HEK293 (cell line): ENCODE data around the gene INPP5A.

Source experiments
- CTCF ChIA-PET: fragments of 350-600 bp; formaldehyde crosslinking; extraction: SDS; loops from one replicate; lab custom pipeline; 2021; ENCODE audit warnings: antibody characterized with exemption; lab: Yijun Ruan, JAX
- POLR2A ChIA-PET: fragments of 300-600 bp; formaldehyde crosslinking; extraction: SDS; loops from one replicate; lab custom pipeline; 2020; ENCODE audit warnings: antibody characterized with exemption, inconsistent platforms; lab: Yijun Ruan, JAX
- H3K27ac ChIP-seq: fragments of 200-500 bp; sonication (Bioruptor generic); 2 replicates; pipeline ENCODE4 v1.5.1; 2014; ENCODE audit warnings: low read depth, low read length, control low read depth, inconsistent platforms; ENCODE audit errors: extremely low read depth
- H3K36me3 ChIP-seq, 2 experiments: fragments of 200-500 bp in 1 of 2; sonication (Bioruptor generic) in 1 of 2; 1 replicate in 1 of 2; 2 replicates in 1 of 2; pipeline ENCODE4 v1.5.1; 2014 to 2017; ENCODE audit warnings: inconsistent platforms in 2 of 2, low read length in 2 of 2; ENCODE audit not compliant: control insufficient read depth in 2 of 2, insufficient read depth in 1 of 2
- H3K4me1 ChIP-seq: fragments of 200-500 bp; sonication (Bioruptor generic); 2 replicates; pipeline ENCODE4 v1.5.1; 2014; ENCODE audit warnings: mild to moderate bottlenecking, low read length, inconsistent platforms; ENCODE audit not compliant: control insufficient read depth, insufficient read depth
- H3K4me3 ChIP-seq: 2 replicates; pipeline ENCODE4 v1.5.1; 2011; ENCODE audit warnings: low read depth, mild to moderate bottlenecking, control low read depth, low read length, moderate library complexity
- H3K9me3 ChIP-seq: fragments of 200-500 bp; sonication (Bioruptor generic); 2 replicates; pipeline ENCODE4 v1.5.1; 2014; ENCODE audit warnings: low read depth, low read length, inconsistent platforms; ENCODE audit not compliant: control insufficient read depth, insufficient read depth
- BCL6B ChIP-seq: fragments of 450-650 bp; formaldehyde crosslinking; IDR thresholded peaks from 2 replicates; pipeline ENCODE4 v1.5.1; 2017; ENCODE audit warnings: missing biosample characterization, missing genetic modification characterization
- FEZF1 ChIP-seq: fragments of 450-650 bp; formaldehyde crosslinking; IDR thresholded peaks from 2 replicates; pipeline ENCODE4 v1.5.1; 2016; ENCODE audit warnings: missing biosample characterization, missing genetic modification characterization
- MEIS1 ChIP-seq: sonication (generic); formaldehyde crosslinking; IDR thresholded peaks from 2 replicates; pipeline ENCODE4 v1.8.1; 2022; ENCODE audit warnings: missing genetic modification reagents, mild to moderate bottlenecking, borderline replicate concordance
- SP3 ChIP-seq: fragments of 450-650 bp; formaldehyde crosslinking; IDR thresholded peaks from 2 replicates; pipeline ENCODE4 v1.5.1; 2016; ENCODE audit warnings: missing biosample characterization, missing genetic modification characterization
- TRIM28 ChIP-seq: IDR thresholded peaks from 2 replicates; pipeline ENCODE4 v1.6.1; 2011; ENCODE audit warnings: low read length, control low read depth, borderline replicate concordance
- ZBTB6 ChIP-seq: fragments of 450-650 bp; formaldehyde crosslinking; IDR thresholded peaks from 2 replicates; pipeline ENCODE4 v1.5.1; 2017; ENCODE audit warnings: missing biosample characterization, missing genetic modification characterization
- ZBTB8A ChIP-seq: fragments of 450-650 bp; formaldehyde crosslinking; IDR thresholded peaks from 2 replicates; pipeline ENCODE4 v1.5.1; 2016; ENCODE audit warnings: missing biosample characterization, missing genetic modification characterization
- ZNF133 ChIP-seq: fragments of 450-650 bp; formaldehyde crosslinking; IDR thresholded peaks from 2 replicates; pipeline ENCODE4 v1.5.1; 2016; ENCODE audit warnings: missing biosample characterization, missing genetic modification characterization
- ZNF16 ChIP-seq: fragments of 450-650 bp; formaldehyde crosslinking; IDR thresholded peaks from 2 replicates; pipeline ENCODE4 v1.5.1; 2016; ENCODE audit warnings: low read depth, missing biosample characterization, missing genetic modification characterization
- ZNF202 ChIP-seq: fragments of 450-650 bp; formaldehyde crosslinking; IDR thresholded peaks from 2 replicates; pipeline ENCODE4 v1.5.1; 2016; ENCODE audit warnings: missing biosample characterization, missing genetic modification characterization, borderline replicate concordance
- ZNF280D ChIP-seq: fragments of 450-650 bp; formaldehyde crosslinking; IDR thresholded peaks from 2 replicates; pipeline ENCODE4 v1.5.1; 2016; ENCODE audit warnings: missing biosample characterization, missing genetic modification characterization
- ZNF366 ChIP-seq: fragments of 450-650 bp; formaldehyde crosslinking; conservative IDR thresholded peaks from 2 replicates; pipeline ENCODE4 v1.5.1; 2016; ENCODE audit warnings: missing biosample characterization, missing genetic modification characterization
- ZNF37A ChIP-seq: fragments of 450-650 bp; IDR thresholded peaks from 2 replicates; pipeline ENCODE4 v1.5.1; 2018; ENCODE audit warnings: missing biosample characterization, missing genetic modification characterization
- ZNF391 ChIP-seq: fragments of 450-650 bp; formaldehyde crosslinking; IDR thresholded peaks from 2 replicates; pipeline ENCODE4 v1.5.1; 2016; ENCODE audit warnings: low read depth, missing biosample characterization, missing genetic modification characterization, borderline replicate concordance
- ZNF423 ChIP-seq: fragments of 450-650 bp; formaldehyde crosslinking; IDR thresholded peaks from 2 replicates; pipeline ENCODE4 v1.5.1; 2016; ENCODE audit warnings: missing biosample characterization, missing genetic modification characterization
- ZNF433 ChIP-seq: fragments of 450-650 bp; formaldehyde crosslinking; IDR thresholded peaks from 2 replicates; pipeline ENCODE4 v1.5.1; 2016; ENCODE audit warnings: missing biosample characterization, missing genetic modification characterization, low read depth
- ZNF488 ChIP-seq: fragments of 450-650 bp; formaldehyde crosslinking; IDR thresholded peaks from 2 replicates; pipeline ENCODE4 v1.5.1; 2016; ENCODE audit warnings: missing biosample characterization, missing genetic modification characterization
- ZNF560 ChIP-seq: fragments of 450-650 bp; formaldehyde crosslinking; IDR thresholded peaks from 2 replicates; pipeline ENCODE4 v1.5.1; 2017; ENCODE audit warnings: missing biosample characterization, missing genetic modification characterization, borderline replicate concordance
- ZNF776 ChIP-seq: fragments of 450-650 bp; formaldehyde crosslinking; IDR thresholded peaks from 2 replicates; pipeline ENCODE4 v1.5.0; 2017; ENCODE audit warnings: missing biosample characterization, missing genetic modification characterization, borderline replicate concordance
- ZNF830 ChIP-seq: fragments of 450-650 bp; IDR thresholded peaks from 2 replicates; pipeline ENCODE4 v1.5.0; 2018; ENCODE audit warnings: missing biosample characterization, missing genetic modification characterization, low read depth, mild to moderate bottlenecking, moderate library complexity
- TF ChIP-seq, protein P1 (sequence below): fragments of 450-650 bp; formaldehyde crosslinking; IDR thresholded peaks from 2 replicates; pipeline ENCODE4 v1.5.1; 2016; ENCODE audit warnings: missing biosample characterization, missing genetic modification characterization
- TF ChIP-seq, protein P2 (sequence below): fragments of 450-650 bp; formaldehyde crosslinking; IDR thresholded peaks from 2 replicates; pipeline ENCODE4 v1.5.1; 2017; ENCODE audit warnings: missing biosample characterization, missing genetic modification characterization
- TF ChIP-seq, protein P3 (sequence below): IDR thresholded peaks from 2 replicates; pipeline ENCODE4 v1.6.1; 2011; ENCODE audit warnings: mild to moderate bottlenecking, low read depth, low read length, borderline replicate concordance

The INPP5A gene

GRCh38 chr10:132732518-132732917 is 194.9 kb downstream of the INPP5A start (continued):
- TF ChIP-seq ZNF391 (no peak), ZNF560 (tag by site-specific recombination) (no peak), ZNF423 (tag by site-specific recombination) (no peak), ZNF366 (tag by site-specific recombination) (no peak), ZNF280D (tag by site-specific recombination) (no peak), FEZF1 (no peak)
- TF ChIP-seq, protein P1, sequence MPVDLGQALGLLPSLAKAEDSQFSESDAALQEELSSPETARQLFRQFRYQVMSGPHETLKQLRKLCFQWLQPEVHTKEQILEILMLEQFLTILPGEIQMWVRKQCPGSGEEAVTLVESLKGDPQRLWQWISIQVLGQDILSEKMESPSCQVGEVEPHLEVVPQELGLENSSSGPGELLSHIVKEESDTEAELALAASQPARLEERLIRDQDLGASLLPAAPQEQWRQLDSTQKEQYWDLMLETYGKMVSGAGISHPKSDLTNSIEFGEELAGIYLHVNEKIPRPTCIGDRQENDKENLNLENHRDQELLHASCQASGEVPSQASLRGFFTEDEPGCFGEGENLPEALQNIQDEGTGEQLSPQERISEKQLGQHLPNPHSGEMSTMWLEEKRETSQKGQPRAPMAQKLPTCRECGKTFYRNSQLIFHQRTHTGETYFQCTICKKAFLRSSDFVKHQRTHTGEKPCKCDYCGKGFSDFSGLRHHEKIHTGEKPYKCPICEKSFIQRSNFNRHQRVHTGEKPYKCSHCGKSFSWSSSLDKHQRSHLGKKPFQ, result no peak

DNA sequence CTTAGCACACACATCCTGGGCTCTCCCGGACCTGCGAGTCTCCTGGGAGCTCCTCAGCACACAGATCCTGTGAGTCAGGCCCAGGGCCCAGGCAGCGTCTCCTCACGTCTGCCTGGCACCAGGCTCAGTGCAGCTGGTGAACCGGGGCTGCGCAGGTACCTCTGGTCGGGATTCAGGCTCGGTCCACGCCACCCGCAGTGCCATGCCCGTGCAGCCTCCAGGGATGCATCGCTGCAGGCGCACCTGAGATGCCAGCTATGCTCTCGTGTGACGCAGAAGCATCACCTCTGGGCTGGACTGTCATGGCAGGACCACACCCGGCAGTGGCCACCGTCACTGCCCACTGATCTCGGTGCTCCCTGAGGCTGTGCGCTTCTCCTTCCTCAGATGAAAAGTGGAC is 196.3 kb downstream of the INPP5A start:
- H3K27ac ChIP-seq, result no peak overlapping the region
- no peaks in the 10 kb centered on the region for H3K4me1 ChIP-seq
- no peaks in the 10 kb centered on the region for H3K9me3 ChIP-seq
- no peaks in the 10 kb centered on the region for H3K36me3 ChIP-seq
- TF ChIP-seq ZNF16 (tag by site-specific recombination) (no peak), ZNF776 (tag by site-specific recombination) (no peak), ZNF488 (tag by site-specific recombination) (no peak), ZNF433 (tag by site-specific recombination) (no peak), ZBTB8A (tag by site-specific recombination) (no peak), MEIS1 (no peak)
- TF ChIP-seq, protein P2, sequence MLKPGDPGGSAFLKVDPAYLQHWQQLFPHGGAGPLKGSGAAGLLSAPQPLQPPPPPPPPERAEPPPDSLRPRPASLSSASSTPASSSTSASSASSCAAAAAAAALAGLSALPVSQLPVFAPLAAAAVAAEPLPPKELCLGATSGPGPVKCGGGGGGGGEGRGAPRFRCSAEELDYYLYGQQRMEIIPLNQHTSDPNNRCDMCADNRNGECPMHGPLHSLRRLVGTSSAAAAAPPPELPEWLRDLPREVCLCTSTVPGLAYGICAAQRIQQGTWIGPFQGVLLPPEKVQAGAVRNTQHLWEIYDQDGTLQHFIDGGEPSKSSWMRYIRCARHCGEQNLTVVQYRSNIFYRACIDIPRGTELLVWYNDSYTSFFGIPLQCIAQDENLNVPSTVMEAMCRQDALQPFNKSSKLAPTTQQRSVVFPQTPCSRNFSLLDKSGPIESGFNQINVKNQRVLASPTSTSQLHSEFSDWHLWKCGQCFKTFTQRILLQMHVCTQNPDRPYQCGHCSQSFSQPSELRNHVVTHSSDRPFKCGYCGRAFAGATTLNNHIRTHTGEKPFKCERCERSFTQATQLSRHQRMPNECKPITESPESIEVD (tag by site-specific recombination), result no peak
- CTCF ChIA-PET, result interaction anchor here (0.7 kb wide), 1 partner anchor 118 kb away, joined by 3 read pairs; no protein-coding TSS in a partner anchor
- POLR2A ChIA-PET, result no interaction called here
- H3K4me3 ChIP-seq, result no peak overlapping the region

DNA sequence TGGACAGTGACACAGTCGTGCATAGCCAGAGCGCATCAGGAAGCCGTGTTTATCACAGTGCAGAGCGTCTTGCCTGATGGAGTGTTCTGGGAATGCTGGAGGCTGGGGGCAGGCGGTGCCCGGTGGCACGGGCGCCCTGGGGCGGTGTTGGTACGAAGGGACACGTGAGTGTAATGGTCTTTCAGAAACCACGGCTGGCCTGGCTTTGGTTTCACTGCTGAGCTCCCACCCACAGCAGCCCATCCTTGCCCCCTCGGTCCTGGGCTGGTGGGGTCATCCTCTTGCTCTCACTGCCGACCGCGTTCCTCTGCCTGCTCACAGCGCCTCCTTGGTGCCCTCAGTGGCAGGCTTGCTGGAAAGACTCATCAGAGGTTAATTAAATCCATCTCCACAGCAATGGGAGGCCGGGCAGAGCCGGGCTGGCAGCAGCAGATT is 197.8 kb downstream of the INPP5A start:
- Histone ChIP-seq H3K36me3 (no peaks in the 10 kb centered on the region), H3K4me3 (no peak overlapping the region), H3K27ac (no peak overlapping the region), H3K4me1 (no peaks in the 10 kb centered on the region), H3K9me3 (no peaks in the 10 kb centered on the region)
- POLR2A ChIA-PET, result interaction anchor here (1.2 kb wide), 1 partner anchor 12 kb away, joined by 3 read pairs; no protein-coding TSS in a partner anchor
- CTCF ChIA-PET, result no interaction called here
- TF ChIP-seq ZNF830 (tag by site-specific recombination) (no peak), ZBTB6 (tag by site-specific recombination) (no peak), TRIM28 (no peak), BCL6B (tag by site-specific recombination) (no peak), ZNF133 (tag by site-specific recombination) (no peak), MEIS1 (no peak), ZNF37A (tag by site-specific recombination) (no peak), ZNF202 (tag by site-specific recombination) (no peak), SP3 (no peak)
- TF ChIP-seq, protein P3, sequence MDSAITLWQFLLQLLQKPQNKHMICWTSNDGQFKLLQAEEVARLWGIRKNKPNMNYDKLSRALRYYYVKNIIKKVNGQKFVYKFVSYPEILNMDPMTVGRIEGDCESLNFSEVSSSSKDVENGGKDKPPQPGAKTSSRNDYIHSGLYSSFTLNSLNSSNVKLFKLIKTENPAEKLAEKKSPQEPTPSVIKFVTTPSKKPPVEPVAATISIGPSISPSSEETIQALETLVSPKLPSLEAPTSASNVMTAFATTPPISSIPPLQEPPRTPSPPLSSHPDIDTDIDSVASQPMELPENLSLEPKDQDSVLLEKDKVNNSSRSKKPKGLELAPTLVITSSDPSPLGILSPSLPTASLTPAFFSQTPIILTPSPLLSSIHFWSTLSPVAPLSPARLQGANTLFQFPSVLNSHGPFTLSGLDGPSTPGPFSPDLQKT, result no peak
